NCI-H226 (cell line): ENCODE results near the gene ADAM23.

Experiments used
- DNase-seq: peaks from one replicate; pipeline ENCODE4 v3.0.0-alpha.2; 2015

The ADAM23 gene

DNA sequence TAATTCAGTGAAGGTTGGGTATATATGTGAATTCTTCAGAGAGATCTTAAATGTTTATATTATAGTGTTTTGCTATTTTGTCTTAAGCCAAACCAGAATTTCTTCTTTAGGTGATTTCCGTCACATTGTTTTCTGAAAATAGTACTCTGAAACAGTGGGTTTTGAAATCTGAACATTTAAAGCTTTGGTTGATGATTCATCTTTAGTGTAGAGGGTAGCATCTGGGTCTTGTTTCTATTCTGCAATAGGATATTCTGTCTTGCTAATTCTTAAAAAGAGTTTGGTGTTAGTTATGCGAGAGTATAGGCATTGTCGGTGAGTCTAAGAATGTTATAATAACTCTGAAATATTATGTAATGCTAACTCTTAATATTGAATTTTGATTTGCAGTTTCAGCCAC lies 129.4 kb downstream of the ADAM23 start:
- DNase-seq, result no peak

DNA sequence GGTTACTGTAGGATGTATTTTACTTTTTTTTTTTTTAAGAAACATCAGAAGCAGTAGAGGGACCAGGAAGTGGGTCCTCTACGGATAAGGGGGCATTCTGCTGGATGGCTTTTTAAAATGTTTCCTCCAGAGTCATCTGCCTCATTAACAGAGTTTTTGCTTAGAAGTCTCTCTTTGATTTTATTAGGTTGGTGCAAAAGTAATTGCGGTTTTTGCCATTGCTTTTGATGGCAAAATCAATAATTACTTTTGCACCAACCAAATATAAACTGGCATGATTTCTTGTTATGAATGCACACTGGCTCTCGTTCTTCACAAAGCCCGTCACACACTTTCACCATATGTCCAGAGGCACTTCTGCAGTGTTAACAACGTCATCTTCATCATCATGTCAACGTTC lies 130.5 kb downstream of the ADAM23 start:
- DNase-seq, result no peak

DNA sequence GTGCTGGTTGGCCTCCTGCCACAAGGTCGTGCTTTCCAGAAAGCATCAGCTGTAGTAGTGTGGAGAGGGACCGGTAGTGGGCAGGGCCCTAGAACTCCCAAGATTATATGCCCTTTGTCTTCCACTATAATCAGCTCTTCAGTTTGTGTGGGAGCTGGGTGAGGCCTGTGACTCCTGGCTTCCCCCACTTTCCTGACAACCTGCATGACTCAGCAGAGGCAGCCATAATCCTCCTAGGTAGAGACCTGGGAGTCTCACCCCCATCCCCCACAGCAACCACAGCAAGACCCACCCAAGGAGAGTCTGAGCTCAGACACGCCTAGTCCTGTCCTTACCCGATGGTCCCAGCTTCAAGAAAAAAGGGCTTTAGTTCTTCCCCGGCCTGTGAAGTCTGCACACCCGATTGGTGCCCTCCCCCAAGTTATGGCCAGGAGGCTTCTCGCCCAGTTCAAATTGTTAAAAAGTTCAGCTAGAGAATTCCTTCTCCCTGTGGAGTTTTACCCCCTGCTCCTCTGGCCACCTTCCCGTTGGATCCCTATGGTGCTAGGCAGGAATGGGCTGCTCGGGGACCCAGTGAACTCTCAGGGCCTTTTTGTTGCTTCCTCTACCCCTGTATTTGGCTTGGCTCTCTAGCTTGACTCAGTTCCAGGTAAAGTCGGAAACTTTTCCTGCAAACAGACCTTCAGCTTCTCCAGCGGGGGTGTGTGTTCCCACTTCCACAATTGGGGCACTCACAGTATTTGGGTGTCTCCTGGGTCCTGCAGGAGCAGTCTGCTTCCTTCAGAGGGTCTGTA lies 141.2 kb downstream of the ADAM23 start:
- DNase-seq, result peak; percentile 64

DNA sequence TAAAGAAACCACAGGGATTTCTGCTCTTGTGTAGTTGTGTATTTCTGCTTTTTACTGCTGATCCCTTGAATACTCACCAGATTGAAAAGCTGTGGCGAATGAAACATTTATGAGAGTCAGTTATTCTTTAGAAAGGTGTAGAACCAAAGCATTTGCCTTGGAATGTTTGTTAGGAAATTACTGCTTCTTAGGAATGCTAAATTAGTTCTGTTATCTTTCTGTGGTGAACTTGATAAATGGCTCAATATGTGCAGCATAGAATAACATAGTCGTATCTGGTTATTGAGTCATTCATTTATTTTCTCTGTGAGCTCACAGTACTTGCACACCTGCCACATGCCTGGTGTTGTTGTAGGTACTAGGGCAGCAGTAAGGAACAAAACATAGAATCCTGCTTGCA lies 142.0 kb downstream of the ADAM23 start:
- DNase-seq, result peak; percentile 66

DNA sequence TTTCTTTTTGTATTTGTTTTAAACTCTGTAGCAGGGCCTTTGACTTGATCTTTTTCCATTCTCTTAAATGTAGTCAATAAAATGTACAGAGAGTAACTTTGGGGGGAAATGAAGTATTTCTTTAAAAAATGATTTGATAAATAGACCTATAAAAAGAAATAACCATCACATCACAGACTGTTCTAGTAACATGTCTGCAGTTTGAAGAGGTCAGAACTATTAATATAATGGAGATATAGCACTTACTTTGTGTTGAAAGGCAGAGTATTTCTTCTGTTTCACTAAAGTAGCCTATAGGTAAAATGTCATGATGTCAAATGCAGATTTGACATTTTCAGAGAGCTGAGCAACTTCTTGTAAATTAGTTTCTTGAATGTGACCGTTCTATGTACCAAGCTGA lies 143.3 kb downstream of the ADAM23 start:
- no peak for DNase-seq

DNA sequence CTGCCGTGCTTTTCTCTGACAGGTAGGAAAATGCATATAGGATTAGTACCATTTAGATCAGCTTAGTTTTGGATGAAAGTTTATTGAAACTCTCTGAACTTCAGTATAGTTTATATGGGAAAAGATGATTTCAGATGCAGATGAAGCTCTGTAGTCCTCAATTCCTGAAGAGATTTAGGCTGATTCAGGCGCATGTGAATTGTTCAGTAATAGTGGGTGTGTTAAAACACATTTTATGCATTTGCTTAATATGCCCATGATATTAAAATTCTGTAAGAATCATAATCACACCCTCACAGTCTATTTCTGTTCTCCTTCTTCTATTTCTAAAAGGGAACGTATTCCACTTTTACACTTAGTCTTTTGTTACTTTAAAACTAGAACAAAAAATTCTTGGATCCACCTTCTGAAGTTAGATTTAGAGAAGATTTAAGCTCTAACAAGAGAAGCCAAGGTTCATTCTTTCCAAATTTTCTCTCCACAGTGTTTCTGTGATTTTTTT lies 154.4 kb downstream of the ADAM23 start:
- DNase-seq, result no peak

DNA sequence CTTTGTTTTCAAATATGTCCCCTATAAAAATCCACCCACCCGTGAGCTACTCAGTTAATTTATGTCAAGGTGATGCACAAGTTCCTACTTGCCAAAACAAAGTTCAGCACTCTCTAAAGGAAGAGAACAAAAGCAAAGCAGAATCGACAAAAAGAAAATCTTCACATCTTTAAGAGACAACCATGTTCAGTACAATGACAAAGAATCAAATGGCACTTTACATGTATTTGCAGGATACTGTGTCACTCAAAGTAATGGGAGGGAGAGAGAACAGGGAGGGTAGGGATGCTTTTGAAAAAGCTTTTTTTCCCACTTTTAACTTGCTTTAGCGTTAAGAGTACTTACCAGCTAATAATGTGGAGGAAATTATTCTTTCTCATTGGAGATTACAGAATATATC lies 159.9 kb downstream of the ADAM23 start:
- no peak for DNase-seq

DNA sequence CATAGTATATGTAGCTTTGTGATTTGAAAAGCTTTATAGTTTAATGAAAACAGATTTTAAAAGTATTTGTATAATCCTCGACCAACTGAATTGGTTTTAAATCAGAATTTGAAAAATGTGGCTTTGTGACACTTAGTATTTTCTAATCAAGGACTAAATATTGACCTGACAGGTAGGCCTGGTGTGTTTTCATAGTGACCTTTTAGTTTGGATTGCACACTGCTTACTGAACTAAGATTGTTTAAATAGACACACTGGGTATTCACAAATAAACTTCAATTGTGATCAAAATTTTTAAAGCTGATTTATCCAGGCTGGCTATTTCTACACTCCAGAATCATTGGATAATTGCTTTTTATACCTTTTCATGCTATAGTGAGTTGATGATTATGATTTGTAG lies 167.1 kb downstream of the ADAM23 start:
- DNase-seq, result no peak

DNA sequence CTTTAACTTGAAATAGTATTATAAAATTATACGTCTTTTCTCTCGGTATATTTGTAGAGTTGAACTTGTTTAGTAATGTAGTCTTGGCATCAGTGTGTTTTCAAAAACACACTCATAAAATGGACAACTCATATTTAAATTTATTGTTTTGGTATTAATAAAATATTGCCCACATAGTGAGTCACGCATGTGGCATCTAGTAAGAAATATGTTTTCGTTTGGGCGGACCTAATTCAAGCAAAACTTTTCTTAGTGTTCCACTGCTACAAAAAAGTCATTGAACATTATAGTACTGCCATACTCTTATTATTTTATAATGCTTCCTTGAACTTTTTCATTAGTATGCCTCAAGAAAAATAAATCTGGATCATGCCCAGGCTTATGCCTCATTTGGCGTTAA lies 167.9 kb downstream of the ADAM23 start:
- DNase-seq, result no peak

DNA sequence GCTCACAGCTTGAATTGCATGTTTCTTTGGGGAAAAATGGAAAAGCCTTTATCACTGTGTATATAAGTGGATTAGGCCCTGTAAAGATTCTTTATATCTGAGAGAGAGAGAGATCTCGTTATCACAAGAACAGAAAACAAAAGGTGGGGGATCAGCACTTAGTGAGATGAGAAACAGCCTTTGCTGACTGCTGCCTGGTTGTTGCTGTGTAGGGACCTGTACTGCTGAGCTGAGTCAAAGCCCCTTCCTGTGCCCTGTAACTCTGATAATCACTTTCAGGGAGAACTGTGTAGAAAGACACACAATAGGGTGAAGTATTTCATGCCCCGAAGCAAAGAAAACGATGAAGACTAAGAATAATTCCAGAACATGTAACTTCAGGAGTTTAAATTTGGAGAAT lies 168.4 kb downstream of the ADAM23 start:
- DNase-seq, result no peak

DNA sequence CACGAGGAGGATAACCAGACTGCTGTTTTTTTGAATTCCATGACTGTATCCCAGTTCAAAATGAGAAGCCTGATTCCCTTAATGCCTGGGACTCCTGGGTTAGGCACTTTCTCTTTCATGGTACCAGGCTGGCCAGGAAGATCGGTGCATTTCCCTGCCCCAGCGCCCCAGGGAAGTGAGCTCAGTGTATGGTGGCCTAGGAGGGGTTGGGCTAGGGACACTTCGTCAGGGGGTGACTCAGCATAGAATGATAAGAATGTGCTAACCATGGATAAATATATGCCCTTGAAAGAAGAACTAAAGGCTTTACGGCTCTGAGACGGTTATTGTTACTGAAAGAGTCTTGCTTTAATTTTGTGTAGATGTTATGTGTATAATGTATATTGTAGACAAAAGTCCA lies 171.5 kb downstream of the ADAM23 start:
- no peak for DNase-seq

DNA sequence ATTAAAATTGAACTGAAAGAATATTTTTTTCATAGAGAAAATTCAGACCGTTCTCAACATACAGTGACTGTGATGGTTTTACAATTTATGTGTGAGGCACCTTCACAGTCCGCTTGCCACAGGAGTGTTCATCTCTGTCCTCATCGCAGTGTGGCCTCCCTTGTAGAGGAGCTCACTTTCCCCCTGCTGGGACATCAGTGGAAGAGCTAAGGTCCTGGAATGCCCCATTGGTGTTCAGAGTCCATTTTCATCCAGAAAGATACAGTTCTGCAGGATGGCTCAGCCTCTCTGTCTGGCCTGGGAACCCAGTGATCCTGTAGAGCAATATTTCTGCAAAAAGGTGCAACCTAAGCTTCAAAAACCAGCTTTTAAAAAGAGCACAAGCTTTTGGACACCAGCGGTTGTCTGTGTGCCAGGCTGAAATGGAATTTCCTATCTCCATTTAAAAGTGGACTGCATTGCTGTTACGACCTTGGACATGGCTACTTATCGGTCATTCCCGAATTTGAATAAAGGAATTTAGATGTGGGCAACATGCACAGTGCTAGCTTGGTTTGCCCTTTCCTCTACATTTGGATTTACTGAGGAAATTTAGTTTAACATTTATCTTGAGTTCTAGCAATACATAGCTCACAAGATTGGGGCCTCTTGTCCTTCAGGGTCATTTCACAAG lies 172.2 kb downstream of the ADAM23 start:
- no peak for DNase-seq

DNA sequence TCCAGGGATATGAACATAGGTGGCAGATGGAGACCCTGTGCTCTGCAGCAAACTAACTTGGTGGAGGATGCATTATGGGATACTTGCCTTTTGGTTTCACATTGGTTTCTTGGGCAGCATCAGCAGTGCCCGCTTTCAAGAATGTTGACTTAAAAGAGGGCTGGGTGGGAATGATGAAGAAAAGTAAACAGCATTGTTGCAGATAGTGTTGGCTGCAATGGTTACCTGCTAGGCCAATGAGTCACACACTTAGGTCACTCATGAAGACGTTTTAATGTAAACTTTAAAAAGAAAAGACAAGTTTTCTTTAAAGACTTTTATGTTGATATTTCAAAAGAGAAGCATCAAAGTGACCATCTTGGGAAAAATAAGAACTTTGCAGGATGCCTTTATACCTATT lies 172.8 kb downstream of the ADAM23 start:
- DNase-seq, result no peak

DNA sequence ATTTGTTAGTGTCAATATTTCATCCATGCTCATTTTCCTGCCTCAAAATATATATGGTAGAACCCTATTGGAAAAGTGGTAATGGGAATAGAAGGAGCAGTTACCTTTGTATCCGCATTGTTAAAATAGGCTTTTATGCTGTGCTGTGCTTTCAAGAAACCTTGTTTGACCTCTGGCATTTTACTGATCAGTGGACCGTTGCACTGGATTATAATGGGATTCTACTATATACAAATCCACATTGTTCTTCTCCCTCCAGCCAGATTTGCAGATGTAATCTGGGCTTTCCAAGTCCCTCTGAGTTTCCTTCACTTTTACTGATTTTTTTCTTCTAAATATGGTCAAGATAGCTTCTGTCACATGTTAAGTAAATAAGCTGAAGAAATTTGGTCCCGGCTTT lies 175.7 kb downstream of the ADAM23 start:
- no peak for DNase-seq

DNA sequence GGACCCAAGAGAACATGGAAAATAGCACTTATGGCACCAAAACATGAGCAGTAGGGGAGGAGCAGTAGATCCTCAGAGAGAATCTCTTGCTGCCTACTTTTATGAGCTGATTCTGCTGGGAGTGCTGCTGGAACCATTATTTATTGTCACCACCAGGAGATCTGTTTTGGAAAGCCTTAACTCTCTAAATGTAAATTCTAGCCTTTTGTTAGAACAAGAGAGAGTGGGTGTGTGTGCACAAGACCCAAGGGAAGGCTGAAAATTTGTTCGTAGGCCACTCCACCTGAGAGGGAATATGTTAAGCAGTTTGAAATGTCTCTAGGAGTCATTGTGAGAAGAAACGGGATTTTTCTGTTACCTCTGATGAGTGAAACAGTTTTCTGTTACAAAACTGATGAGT lies 182.8 kb downstream of the ADAM23 start:
- DNase-seq, result no peak

DNA sequence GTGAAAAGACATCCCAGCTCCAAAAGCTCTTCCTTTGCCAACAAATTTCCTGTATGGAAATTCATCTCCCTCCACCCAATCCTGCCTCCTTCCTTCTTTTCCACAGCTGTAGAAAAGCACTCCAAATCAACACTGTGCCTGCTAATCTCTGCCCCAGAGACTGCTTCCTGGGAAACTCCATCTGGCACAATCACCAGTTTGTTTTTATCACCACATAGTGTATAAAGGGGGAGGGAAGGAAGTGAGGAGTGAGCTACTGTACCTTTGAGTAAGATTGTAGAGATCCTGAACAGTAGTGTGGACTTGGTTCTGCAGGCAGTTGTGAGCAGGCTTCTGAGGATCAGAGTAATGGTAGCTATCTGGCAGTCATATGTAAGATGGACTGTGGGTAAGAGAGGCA lies 184.3 kb downstream of the ADAM23 start:
- no peak for DNase-seq

DNA sequence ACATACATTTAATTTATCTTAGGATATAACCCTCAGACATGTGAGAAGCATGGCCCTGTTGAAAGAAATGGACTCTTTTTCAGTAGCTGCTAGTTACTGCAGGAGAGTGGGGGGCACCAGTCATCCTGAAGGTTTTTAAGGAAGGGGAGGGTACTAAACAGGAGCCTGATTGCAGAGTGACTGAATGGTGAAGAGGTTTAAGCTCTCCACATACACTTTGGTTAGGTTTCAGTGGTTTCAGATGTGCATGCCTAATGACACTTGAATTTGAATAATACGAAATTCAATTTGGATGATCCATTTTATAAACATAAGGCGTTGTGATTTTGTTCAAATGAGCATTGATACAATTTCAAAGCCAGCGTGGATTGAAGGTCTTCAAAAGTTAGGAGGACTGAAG lies 188.0 kb downstream of the ADAM23 start:
- DNase-seq, result no peak

DNA sequence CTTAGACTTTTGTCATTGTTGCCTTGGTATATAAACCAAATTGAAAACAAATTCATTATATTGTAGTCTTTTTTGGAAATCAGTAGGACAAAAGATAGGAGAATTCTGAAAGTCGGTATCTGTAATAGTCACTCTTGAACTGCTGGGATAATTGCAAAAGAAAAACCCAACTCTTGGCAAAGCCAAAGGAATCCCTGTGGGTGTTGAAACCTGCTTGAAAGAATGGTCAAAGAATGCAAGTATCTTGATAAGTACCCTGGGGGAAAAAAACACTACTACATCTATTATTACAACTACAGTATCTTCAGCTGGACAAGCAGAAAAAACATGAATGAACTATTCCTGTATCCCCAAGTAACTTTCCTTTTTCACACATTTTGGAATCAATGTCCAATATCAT lies 191.7 kb downstream of the ADAM23 start:
- DNase-seq, result peak; percentile 23

DNA sequence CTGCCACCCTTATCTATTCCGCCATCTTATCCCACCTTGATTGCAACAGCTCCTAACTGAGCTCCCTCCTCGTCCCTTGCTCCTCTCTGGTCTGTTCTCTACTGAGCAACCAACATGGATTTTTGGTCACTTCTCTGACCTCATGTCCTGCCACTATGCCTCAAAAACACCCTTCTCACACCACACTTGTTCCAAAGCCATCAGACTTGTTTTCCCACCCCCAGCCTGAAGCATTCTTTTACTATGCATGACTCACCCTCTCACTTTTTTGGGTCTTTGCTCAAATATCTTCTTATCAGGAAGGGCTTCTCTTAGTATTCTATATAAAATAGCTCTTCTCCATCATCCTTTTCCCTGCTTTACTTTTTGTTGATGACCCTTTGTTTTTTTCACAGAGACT lies 196.3 kb downstream of the ADAM23 start:
- DNase-seq, result no peak

DNA sequence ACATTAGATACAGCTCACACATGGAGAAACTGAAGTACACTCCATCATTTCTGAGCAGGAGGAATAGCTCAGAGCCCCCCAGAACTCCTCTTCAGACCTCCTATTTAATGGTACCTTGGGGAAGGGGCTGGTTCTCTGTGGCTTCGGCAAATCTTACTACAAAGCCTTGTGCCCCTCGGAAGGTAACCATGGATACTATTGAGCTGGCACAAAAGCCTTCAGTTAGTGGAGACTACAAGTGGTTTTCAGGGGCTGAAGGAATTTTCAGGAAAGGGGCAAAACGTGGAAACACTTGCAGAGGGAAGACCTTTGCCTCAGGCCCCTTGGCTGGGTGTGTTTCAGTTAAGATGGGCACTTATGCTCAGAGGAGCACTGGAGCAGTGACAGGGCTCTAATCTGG lies 197.9 kb downstream of the ADAM23 start:
- DNase-seq, result no peak

DNA sequence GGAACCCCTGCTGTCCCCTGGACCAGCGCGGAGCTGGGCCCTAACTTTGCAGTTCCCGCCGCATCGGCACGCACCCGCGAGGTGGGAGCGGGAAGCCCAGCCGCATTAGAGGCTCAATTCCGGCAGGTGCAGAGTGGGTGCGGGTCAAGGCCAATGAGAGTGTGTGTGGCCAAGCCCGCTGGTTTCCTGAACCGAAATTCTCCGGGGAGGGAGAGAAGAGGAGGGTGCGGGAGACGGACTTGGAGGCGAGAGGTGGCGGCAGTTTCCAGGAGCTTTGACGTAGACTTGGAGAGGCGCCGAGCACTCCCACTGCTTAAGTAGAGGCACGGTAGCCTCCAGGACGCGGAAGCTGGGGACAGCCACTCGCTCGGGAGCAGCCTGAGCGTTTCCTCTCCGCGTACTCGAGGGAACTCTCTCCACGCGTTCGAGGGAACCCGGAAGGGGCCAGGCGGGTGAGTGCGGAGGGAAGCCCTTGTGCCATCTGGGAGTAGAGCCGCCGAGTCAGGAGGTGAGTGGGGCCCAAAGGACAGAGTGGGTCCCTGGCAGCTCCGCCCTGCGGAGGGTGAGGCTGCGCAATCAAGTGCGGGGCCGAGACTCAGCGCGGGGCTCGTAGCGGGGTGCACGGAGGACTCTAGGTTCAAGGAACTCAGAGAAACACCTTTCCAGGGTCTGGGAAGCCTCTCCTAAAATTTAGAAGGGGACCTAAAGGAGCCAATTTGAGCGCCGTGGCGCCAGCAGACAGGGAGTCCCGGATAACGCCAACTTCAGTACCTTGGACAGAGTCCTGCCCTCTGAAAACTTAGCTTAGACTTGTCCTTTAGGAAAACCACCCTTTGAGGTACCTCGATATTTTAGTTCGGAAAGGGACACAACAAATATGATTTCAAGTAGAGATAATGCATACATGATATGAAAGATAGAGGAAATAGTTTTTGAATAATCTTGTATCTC lies 199.0 kb downstream of the ADAM23 start, which contains the start of gene FAM237A:
Gene FAM237A, plus strand, starts transcription at position 413 of the 951 bp plus-strand sequence. CDS start 1,750 bp downstream, outside the sequence.
- DNase-seq, result no peak

DNA sequence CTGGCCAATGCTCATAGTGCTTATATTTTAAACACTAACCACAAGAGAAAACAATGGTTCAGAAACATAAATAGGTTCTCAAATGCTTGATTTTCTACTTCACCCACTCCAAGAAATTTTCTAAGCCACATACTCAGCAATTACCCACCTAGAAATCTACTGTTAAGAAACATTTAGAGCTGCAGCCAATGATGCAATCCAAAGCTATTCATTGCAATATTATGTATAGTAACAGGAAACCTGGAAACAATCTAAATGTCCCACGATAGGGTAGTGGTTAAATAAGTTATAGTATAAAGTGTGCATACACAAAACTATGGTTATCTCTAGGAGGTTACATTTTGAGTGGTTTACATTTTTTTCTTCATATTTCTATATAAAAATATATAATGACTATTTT lies 204.7 kb downstream of the ADAM23 start:
- no peak for DNase-seq

DNA sequence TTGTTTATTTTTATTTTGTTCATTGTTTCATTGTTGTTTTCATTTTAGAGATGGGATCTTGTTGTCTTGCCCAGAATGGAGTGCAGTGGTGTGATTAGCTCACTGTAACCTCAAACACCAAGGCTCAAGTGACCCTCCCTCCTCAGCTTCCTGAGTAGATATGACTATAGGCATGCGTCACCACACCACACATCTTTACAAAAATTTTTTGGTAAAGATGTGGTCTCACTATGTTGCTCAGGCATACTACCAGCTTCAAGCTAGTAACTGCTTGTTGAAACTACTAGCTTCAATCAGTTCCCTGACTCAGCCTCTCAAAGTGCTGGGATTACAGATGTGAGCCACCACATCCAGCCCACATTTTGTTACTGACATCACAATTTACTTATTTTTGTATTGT lies 213.8 kb downstream of the ADAM23 start:
- DNase-seq, result no peak
